ENCODE results near the gene CUL2. TPM values are rescaled to one million over a fixed set of nuclear protein-coding genes. Genes with fewer than 3 reads are reported as not detected.

The CUL2 gene
- polyA plus RNA-seq, 1 of the 3 experiments (the other 2 are of a cell fraction), result 13.1 TPM

GRCh38 chr10:34966040-34966439 is 124.1 kb downstream of the CUL2 start:
- WGBS (ENCODE audit: low lambda C conversion rate), result 91% methylated on average over 5 of the region's 5 CpGs
- Histone ChIP-seq H3K27me3 (ENCODE audit: insufficient read depth) (no peaks in the 10 kb centered on the region), H2AFZ (ENCODE audit: low read depth) (no peak overlapping the region), H3K4me1 (ENCODE audit: control insufficient read depth in 1 of 2, insufficient read depth in 2 of 2, low read depth in 1 of 2, low read length in 1 of 2) (no peaks in the 10 kb centered on the region), H3K9me2 (no peaks in the 10 kb centered on the region), H3K9me3 (no peaks in the 10 kb centered on the region), H3K79me2 (ENCODE audit: insufficient read depth) (no peaks in the 10 kb centered on the region), H3F3A (replicated peaks; ENCODE audit: insufficient read depth) (peaks cover 4% of the 10 kb centered on the region), H4K20me1 (ENCODE audit: insufficient read depth) (no peaks in the 10 kb centered on the region), H3K4me3 (ENCODE audit: low read depth in 2 of 2, low read length in 1 of 2) (no peak overlapping the region), H3K36me3 (replicated peaks in 1 of 2; ENCODE audit: control insufficient read depth in 1 of 2, insufficient read depth in 2 of 2, low read length in 1 of 2) (no peaks in the 10 kb centered on the region), H3K4me2 (no peak overlapping the region), H3K27ac (ENCODE audit: low read depth in 2 of 2, low read length in 1 of 2) (no peak overlapping the region), H3K9ac (no peak overlapping the region)
- CTCF ChIA-PET, result interaction anchor here (0.6 kb wide), 1 partner anchor 68 kb away, joined by 3 read pairs; no protein-coding TSS in a partner anchor
- TF ChIP-seq SIN3A (IDR thresholded peaks at IDR 0.05; ENCODE audit: borderline replicate concordance, low read depth, low read length), result no peak
- no peak for TF ChIP-seq REST (IDR thresholded peaks at IDR 0.05; ENCODE audit: low read depth, low read length)
- TF ChIP-seq FOXM1 (IDR thresholded peaks at IDR 0.05; ENCODE audit: low read depth), result no peak
- no peak for TF ChIP-seq MAX (IDR thresholded peaks at IDR 0.05; ENCODE audit: low read depth)
- no peak for TF ChIP-seq USF2 (IDR thresholded peaks at IDR 0.05; ENCODE audit: borderline replicate concordance, low read depth, low read length)
- TF ChIP-seq NRF1 (IDR thresholded peaks at IDR 0.05; ENCODE audit: low read depth, low read length), result no peak
- no peak for DNase-seq
- POLR2A ChIA-PET, result no interaction called here

- DNase-seq, result no peak
- H3K9ac ChIP-seq, result no peak overlapping the region
- no peaks in the 10 kb centered on the region for H3K9me3 ChIP-seq
- WGBS (ENCODE audit: low lambda C conversion rate), result 93% methylated on average over 8 of the region's 13 CpGs
- H2AFZ ChIP-seq (ENCODE audit: low read depth), result no peak overlapping the region
- H3K4me3 ChIP-seq (ENCODE audit: low read depth in 2 of 2, low read length in 1 of 2), result no peak overlapping the region
- TF ChIP-seq SIN3A (IDR thresholded peaks at IDR 0.05; ENCODE audit: borderline replicate concordance, low read depth, low read length), result no peak
- TF ChIP-seq CTCF (IDR thresholded peaks at IDR 0.05), result no peak
- no peak for TF ChIP-seq FOXJ3 (CRISPR knock-in tag; IDR thresholded peaks at IDR 0.05)
- TF ChIP-seq USF1 (IDR thresholded peaks at IDR 0.05; ENCODE audit: borderline replicate concordance, low read depth), result no peak
- TF ChIP-seq FOXM1 (IDR thresholded peaks at IDR 0.05; ENCODE audit: low read depth), result no peak
- no peak overlapping the region for H3K27ac ChIP-seq (ENCODE audit: low read depth in 2 of 2, low read length in 1 of 2)
- H3K4me1 ChIP-seq (ENCODE audit: control insufficient read depth in 1 of 2, insufficient read depth in 2 of 2, low read depth in 1 of 2, low read length in 1 of 2), result no peaks in the 10 kb centered on the region
- peaks cover 4% of the 10 kb centered on the region for H3F3A ChIP-seq (replicated peaks; ENCODE audit: insufficient read depth)
- no peak overlapping the region for H3K4me2 ChIP-seq
- H3K36me3 ChIP-seq (replicated peaks in 1 of 2; ENCODE audit: control insufficient read depth in 1 of 2, insufficient read depth in 2 of 2, low read length in 1 of 2), result no peaks in the 10 kb centered on the region
- H3K27me3 ChIP-seq (ENCODE audit: insufficient read depth), result no peaks in the 10 kb centered on the region
- H3K79me2 ChIP-seq (ENCODE audit: insufficient read depth), result no peaks in the 10 kb centered on the region
- ChIA-PET POLR2A (no interaction called here), CTCF (no interaction called here)
- H4K20me1 ChIP-seq (ENCODE audit: insufficient read depth), result no peaks in the 10 kb centered on the region
- no peaks in the 10 kb centered on the region for H3K9me2 ChIP-seq
Observed at GRCh38 chr10:34964166-34964800, 125.9 kb downstream of the CUL2 start.

Data from SK-N-SH (cell line).